Measurements from ENCODE around the gene HOMER1. TPM values are rescaled to one million over a fixed set of nuclear protein-coding genes. Genes with fewer than 3 reads are reported as not detected.

HOMER1 gene
- total and polyA plus RNA-seq, 9 of the 15 experiments (the other 6 are each of a cell fraction or from before 2014, with no cell fraction given), result 6.3 to 39.9 (median 9.9) TPM

GRCh38 chr5:79490323-79490936 is 23.5 kb downstream of the HOMER1 start:
- Histone ChIP-seq H3K36me3 (ENCODE audit: control insufficient read depth, insufficient read depth, low read length) (no peaks in the 10 kb centered on the region), H3K9me3 (replicated peaks; ENCODE audit: control insufficient read depth, insufficient read depth, low read depth, low read length) (no peaks in the 10 kb centered on the region), H3K27me3 (ENCODE audit: control insufficient read depth in 2 of 2, insufficient read depth in 2 of 2, low read length in 2 of 2) (no peaks in the 10 kb centered on the region), H4K20me1 (replicated peaks; ENCODE audit: control insufficient read depth, insufficient read depth, low read length) (no peaks in the 10 kb centered on the region; the same call in 1 of the 2 replicates), H3K79me2 (ENCODE audit: control insufficient read depth, insufficient read depth, low read length) (peaks cover 11% of the 10 kb centered on the region; the same call in 1 of the 3 replicates), H3K9ac (ENCODE audit: insufficient read depth in 1 of 2, low read depth in 2 of 2, low read length in 2 of 2) (no peak overlapping the region), H3K4me2 (ENCODE audit: insufficient read depth, low read length) (no peak overlapping the region), H3K4me3 (no peak overlapping the region), H3K27ac (ENCODE audit: extremely low read depth, low read depth, low read length) (no peak overlapping the region), H3K9me1 (ENCODE audit: control insufficient read depth, insufficient read depth, low read length) (no peaks in the 10 kb centered on the region), H2AFZ (ENCODE audit: low read depth, low read length) (no peak overlapping the region), H3K4me1 (replicated peaks in 1 of 2; ENCODE audit: control insufficient read depth in 2 of 2, insufficient read depth in 2 of 2, low read length in 2 of 2) (no peaks in the 10 kb centered on the region)
- no TSS peak for BruUV-seq (replicated peaks)
- intact Hi-C loops (cut with micrococcal nuclease) (no loop called here), in situ Hi-C loops (cut with MboI) (no loop called here)
- ATAC-seq (no peak), DNase-seq (ENCODE audit: extremely low read depth in 1 of 4, low spot score in 3 of 4) (no peak), FAIRE-seq (no peak)
- CTCF ChIA-PET (ENCODE audit: low intra/inter-chr PET ratio), result no interaction called here
- POLR2A ChIA-PET, result interaction anchor here (0.7 to 2.0 kb wide), 2 partner anchors 10 to 14 kb away, joined by 3 to 5 read pairs; no protein-coding TSS in a partner anchor
- no peak for TF ChIP-seq HOXB6 (CRISPR knock-in tag; IDR thresholded peaks at IDR 0.05; ENCODE audit: borderline replicate concordance)
- TF ChIP-seq RB1 (IDR thresholded peaks at IDR 0.05; ENCODE audit: low read depth), result no peak
- peak; percentile 53; the same call in 1 of the 2 replicates for TF ChIP-seq MAFK (IDR thresholded peaks at IDR 0.05; ENCODE audit: low read length)
- no peak for TF ChIP-seq AFF1 (IDR thresholded peaks at IDR 0.05; ENCODE audit: low read depth in 1 of 2, partially characterized antibody in 2 of 2)
- TF ChIP-seq CREB3L1 (IDR thresholded peaks at IDR 0.05; ENCODE audit: borderline replicate concordance, low read depth), result no peak
- TF ChIP-seq ZNF436 (CRISPR knock-in tag; IDR thresholded peaks at IDR 0.05), result no peak
- no peak for TF ChIP-seq RNF2 (IDR thresholded peaks at IDR 0.05)
- no peak for TF ChIP-seq KDM1A (IDR thresholded peaks at IDR 0.05)
- TF ChIP-seq SNIP1 (IDR thresholded peaks at IDR 0.05; ENCODE audit: low read depth), result no peak
- no peak for TF ChIP-seq GTF3C2 (IDR thresholded peaks at IDR 0.05; ENCODE audit: borderline replicate concordance, extremely low read depth, insufficient read length)
- no peak for TF ChIP-seq NCOA1 (IDR thresholded peaks at IDR 0.05; ENCODE audit: low read depth)
- no peak for TF ChIP-seq SRSF9 (IDR thresholded peaks at IDR 0.05; ENCODE audit: borderline replicate concordance, low read depth, low read length)
- TF ChIP-seq RFX5 (IDR thresholded peaks at IDR 0.05; ENCODE audit: low read depth, low read length), result no peak
- TF ChIP-seq C11orf30 (IDR thresholded peaks at IDR 0.05; ENCODE audit: low read depth), result peak; percentile 79
- TF ChIP-seq MAFG (tag; conservative IDR thresholded peaks at IDR 0.05), result peak; percentile 59; the same call in 1 of the 2 replicates
